HepG2 (cell line): Measurements from ENCODE around the gene OLFM1. TPM values are rescaled to one million over a fixed set of nuclear protein-coding genes. Genes with fewer than 3 reads are reported as not detected.

Experiments
- JUNB ChIP-seq: sonication (generic); formaldehyde crosslinking; IDR thresholded peaks from 2 replicates; pipeline ENCODE4 v1.8.0; 2022; ENCODE audit warnings: missing genetic modification reagents, mild to moderate bottlenecking, borderline replicate concordance
- MTF2 ChIP-seq: sonication (generic); formaldehyde crosslinking; IDR thresholded peaks from 2 replicates; pipeline ENCODE4 v1.5.0; 2020; ENCODE audit warnings: missing genetic modification reagents, borderline replicate concordance
- RARG ChIP-seq: sonication (generic); formaldehyde crosslinking; IDR thresholded peaks from 2 replicates; pipeline ENCODE4 v1.4.0; 2020; ENCODE audit warnings: low read depth, mild to moderate bottlenecking, missing genetic modification reagents
- TBP ChIP-seq: sonication (generic); formaldehyde crosslinking; IDR thresholded peaks from 2 replicates; pipeline ENCODE4 v1.5.0; 2020; ENCODE audit warnings: missing genetic modification reagents
- ZFP41 ChIP-seq: sonication (generic); formaldehyde crosslinking; IDR thresholded peaks from 2 replicates; pipeline ENCODE4 v1.4.0; 2020; ENCODE audit warnings: mild to moderate bottlenecking, missing genetic modification reagents, borderline replicate concordance
- ZNF124 ChIP-seq: sonication (generic); formaldehyde crosslinking; IDR thresholded peaks from 2 replicates; pipeline ENCODE4 v1.4.0; 2020; ENCODE audit warnings: missing genetic modification reagents
- ZNF629 ChIP-seq: sonication (generic); formaldehyde crosslinking; conservative IDR thresholded peaks from 2 replicates; pipeline ENCODE4 v1.5.0; 2020; ENCODE audit warnings: missing genetic modification reagents
- ZNF713 ChIP-seq: sonication (generic); formaldehyde crosslinking; IDR thresholded peaks from 2 replicates; pipeline ENCODE4 v1.4.0; 2020; ENCODE audit warnings: mild to moderate bottlenecking, missing genetic modification reagents
- polyA plus RNA-seq, 8 experiments: library from polyadenylated mRNA; depleted of rRNA in 3 of 8; stranded (reverse) in 7 of 8; unstranded in 1 of 8; fragments of >200 nt; fragmentation: Illumina TruSeq in 4 of 8; extraction: Trizol in 4 of 8; gene quantifications; 2 replicates each; pipeline versions ENCODE4 v1.2.1 to v1.2.3, GENCODE V29; 2011 to 2016; ENCODE audit warnings: low read depth in 4 of 8, missing spikeins in 1 of 8, mixed read lengths in 1 of 8; ENCODE audit not compliant: insufficient read depth in 1 of 8
- total RNA-seq, 5 experiments: library from RNA; depleted of rRNA; stranded (reverse); fragments of >200 nt; fragmentation: Illumina TruSeq; extraction: Trizol; gene quantifications; 2 replicates each; pipeline ENCODE4 v1.2.3, GENCODE V29; 2016; ENCODE audit warnings: low read depth in 1 of 5
- TF ChIP-seq, protein P1 (sequence below): IDR thresholded peaks from 2 replicates; pipeline ENCODE4 v1.6.1; 2016; ENCODE audit warnings: missing compliant biosample characterization, missing genetic modification reagents, borderline replicate concordance
- TF ChIP-seq, protein P2 (sequence below), 2 experiments: sonication (generic) in 1 of 2; formaldehyde crosslinking in 1 of 2; IDR thresholded peaks; 2 replicates each; pipeline versions ENCODE4 v1.4.0 to v1.6.1; 2016 to 2020; ENCODE audit warnings: borderline replicate concordance in 1 of 2, low read depth in 1 of 2, mild to moderate bottlenecking in 1 of 2, missing genetic modification reagents in 1 of 2
- TF ChIP-seq, protein P3 (sequence below): IDR thresholded peaks from 2 replicates; pipeline ENCODE4 v1.6.1; 2012; ENCODE audit warnings: low read depth, low read length, improper control_type of control experiment

OLFM1 gene
- total and polyA plus RNA-seq, 2 of the 13 experiments (the other 11 are each of a cell fraction or from before 2014, with no cell fraction given) = not detected

DNA sequence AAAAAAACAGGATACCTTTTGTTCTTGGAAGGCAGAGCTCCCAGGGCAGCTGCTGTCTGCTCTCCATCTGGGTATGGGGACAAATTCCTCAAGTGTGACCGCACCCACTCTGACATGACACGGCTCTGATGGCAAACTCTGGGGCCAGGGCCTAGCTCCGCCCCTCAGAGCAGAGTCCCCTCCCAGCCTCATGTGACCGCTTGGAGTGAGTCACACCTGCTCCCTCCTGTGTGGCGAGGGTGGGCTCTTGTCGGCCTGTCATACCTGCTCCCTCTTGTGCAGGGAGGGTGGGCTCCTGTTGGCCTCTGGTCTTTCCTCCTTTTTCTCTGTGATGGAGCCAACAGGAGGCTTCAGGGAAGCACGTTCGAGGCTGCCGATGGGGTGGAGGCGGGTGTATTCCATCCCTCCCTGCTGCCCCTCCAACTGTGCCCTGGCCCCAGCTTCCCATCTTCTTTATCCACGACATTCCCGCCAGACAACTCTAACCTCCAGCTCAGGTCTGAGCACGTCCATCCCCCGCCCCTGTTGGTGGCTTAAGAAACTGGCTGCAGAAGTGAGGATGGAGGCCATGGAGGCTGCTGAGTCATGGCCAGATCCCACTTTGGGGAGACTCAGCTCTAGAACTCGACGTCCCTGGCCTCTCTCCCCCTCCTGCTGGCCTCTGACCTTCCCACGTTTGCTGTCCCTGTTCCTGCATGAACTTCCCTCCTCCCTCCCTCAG, 65.3 kb downstream of the OLFM1 start (continued):
- TF ChIP-seq MTF2 (CRISPR knock-in tag) = no peak
- TF ChIP-seq, protein P1, sequence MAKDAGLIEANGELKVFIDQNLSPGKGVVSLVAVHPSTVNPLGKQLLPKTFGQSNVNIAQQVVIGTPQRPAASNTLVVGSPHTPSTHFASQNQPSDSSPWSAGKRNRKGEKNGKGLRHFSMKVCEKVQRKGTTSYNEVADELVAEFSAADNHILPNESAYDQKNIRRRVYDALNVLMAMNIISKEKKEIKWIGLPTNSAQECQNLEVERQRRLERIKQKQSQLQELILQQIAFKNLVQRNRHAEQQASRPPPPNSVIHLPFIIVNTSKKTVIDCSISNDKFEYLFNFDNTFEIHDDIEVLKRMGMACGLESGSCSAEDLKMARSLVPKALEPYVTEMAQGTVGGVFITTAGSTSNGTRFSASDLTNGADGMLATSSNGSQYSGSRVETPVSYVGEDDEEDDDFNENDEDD (CRISPR knock-in tag) = no peak
- TF ChIP-seq ZFP41 = no peak
- TF ChIP-seq TBP (CRISPR knock-in tag) = no peak
- TF ChIP-seq ZNF124 (CRISPR knock-in tag) = no peak
- TF ChIP-seq ZNF629 (CRISPR knock-in tag) = no peak
- TF ChIP-seq, protein P2, sequence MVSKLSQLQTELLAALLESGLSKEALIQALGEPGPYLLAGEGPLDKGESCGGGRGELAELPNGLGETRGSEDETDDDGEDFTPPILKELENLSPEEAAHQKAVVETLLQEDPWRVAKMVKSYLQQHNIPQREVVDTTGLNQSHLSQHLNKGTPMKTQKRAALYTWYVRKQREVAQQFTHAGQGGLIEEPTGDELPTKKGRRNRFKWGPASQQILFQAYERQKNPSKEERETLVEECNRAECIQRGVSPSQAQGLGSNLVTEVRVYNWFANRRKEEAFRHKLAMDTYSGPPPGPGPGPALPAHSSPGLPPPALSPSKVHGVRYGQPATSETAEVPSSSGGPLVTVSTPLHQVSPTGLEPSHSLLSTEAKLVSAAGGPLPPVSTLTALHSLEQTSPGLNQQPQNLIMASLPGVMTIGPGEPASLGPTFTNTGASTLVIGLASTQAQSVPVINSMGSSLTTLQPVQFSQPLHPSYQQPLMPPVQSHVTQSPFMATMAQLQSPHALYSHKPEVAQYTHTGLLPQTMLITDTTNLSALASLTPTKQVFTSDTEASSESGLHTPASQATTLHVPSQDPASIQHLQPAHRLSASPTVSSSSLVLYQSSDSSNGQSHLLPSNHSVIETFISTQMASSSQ (IDR thresholded peaks at IDR 0.05; ENCODE audit: low read depth) = no peak
- TF ChIP-seq, protein P2 (CRISPR knock-in tag; IDR thresholded peaks at IDR 0.05; ENCODE audit: borderline replicate concordance) = no peak
- no peak for TF ChIP-seq RARG (CRISPR knock-in tag)
- TF ChIP-seq ZNF713 (CRISPR knock-in tag) = no peak
- TF ChIP-seq, protein P3, sequence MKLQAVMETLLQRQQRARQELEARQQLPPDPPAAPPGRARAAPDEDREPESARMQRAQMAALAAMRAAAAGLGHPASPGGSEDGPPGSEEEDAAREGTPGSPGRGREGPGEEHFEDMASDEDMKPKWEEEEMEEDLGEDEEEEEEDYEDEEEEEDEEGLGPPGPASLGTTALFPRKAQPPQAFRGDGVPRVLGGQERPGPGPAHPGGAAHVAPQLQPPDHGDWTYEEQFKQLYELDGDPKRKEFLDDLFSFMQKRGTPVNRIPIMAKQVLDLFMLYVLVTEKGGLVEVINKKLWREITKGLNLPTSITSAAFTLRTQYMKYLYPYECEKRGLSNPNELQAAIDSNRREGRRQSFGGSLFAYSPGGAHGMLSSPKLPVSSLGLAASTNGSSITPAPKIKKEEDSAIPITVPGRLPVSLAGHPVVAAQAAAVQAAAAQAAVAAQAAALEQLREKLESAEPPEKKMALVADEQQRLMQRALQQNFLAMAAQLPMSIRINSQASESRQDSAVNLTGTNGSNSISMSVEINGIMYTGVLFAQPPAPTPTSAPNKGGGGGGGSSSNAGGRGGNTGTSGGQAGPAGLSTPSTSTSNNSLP = no peak
- TF ChIP-seq JUNB (CRISPR knock-in tag) = no peak
